ENCODE results near the gene HPN. TPM values are rescaled to one million over a fixed set of nuclear protein-coding genes. Genes with fewer than 3 reads are reported as not detected.

HPN gene
- total RNA-seq, 1 experiment from 2014 or later = 3.0 TPM

DNA sequence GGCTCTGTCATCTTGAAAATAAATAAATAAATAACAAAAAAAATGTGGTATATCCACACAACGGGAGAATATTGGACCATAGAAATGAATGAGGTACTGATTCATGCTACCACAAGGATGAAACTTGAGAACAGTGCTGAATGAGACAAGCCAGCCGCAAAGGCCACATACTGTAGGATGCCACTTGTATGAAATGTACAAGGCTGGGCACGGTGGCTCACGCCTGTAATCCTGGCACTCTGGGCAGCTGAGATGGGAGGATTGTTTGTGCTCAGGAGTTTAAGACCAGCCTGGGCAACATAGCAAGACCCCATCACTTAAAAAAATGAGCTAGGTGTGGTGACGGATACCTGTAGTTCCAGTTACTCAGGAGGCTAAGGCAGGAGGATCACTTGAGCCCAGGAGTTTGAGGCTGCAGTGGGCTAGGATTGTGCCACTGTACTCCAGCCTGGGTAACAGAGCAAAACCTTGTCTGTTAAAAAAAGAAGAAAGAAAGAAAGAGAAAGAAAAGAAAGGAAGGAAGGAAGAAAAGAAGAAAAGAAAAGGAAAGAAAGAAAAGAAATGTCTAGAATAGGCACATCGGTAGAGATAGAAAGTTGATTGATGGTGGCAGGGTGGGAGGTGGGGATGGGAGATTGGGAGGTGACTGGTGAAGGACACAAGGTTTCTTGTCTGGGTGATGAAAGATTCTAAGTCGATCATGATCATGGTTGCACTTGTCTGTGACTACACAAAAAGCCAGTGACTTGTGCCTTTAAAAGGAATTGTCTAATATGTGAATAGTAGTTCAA is 20.3 kb downstream of the HPN start:
- DNase-seq (ENCODE audit: low spot score) = no peak

DNA sequence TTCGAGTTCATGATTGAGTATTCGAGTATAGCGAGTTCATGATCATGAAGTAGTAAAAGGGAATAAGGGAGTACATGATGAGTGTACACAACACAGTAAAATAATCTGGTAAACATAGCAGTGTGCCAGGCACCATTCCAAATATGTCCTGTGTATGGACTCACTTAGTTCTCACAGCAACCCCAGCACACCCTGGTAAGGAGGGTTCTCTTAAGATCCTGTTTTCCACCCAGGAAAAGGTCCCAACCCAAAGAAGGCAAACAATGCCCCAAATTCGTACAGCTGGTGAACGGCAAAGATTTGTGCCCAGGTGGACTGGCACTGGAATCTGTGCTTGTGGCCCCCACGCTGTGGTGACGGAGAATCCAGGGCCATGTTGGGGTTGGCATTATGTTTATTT is 21.4 kb downstream of the HPN start:
- DNase-seq (ENCODE audit: low spot score) = no peak

DNA sequence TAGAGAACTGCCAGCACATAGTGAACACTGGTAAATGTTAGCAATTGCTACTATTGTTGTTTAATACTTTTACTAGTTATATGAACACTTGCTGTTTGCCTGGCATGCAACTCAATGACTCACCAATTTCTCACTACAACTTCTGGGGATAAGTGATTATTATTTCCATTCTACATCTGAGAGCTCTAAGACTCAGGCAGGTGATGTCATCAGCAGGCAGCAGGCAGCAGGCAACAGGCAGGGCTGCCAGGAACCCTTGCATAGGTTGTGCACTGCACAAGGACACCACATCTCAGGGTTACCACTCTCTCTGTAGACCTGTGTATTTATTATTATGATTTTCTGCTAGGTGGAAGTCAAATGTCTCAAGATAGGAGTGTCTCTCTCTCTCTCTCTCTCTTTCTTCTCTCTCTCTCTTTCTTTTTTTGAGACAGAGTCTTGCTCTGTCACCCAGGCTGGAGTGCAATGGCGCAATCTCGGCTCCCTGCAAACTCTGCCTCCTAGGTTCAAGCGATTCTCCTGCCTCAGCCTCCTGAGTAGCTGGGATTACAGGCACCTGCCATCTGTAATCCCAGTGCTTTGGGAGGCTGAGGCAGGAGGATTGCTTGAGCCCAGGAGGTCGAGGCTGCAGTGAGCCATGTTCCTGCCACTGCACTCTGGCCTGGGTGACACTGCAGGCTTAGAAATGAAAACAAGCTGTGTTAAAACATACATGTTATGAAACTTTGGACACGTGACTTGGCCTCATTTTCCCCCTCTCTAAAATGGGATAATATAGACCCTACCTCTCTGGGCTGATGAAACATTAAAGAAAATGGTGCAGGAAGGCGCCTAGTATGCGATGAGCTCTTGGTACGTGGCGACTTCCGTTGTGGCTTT is 22.7 kb downstream of the HPN start:
- no peak for DNase-seq (ENCODE audit: low spot score)

GRCh38 chr19:35065574-35065973 is 24.1 kb downstream of the HPN start:
- DNase-seq (ENCODE audit: low spot score) = no peak

DNA sequence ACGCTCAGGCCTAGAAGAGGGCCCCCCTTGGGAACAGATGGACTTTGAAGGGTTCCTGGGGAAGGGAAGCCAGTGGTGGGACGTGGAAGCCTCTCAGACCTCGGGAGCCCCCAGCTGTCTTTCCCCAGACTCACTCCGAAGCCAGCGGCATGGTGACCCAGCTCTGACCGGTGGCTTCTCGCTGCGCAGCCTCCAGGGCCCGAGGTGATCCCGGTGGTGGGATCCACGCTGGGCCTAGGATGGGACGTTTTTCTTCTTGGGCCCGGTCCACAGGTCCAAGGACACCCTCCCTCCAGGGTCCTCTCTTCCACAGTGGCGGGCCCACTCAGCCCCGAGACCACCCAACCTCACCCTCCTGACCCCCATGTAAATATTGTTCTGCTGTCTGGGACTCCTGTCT is 24.6 kb downstream of the HPN start:
- no peak for DNase-seq (ENCODE audit: low spot score)

DNA sequence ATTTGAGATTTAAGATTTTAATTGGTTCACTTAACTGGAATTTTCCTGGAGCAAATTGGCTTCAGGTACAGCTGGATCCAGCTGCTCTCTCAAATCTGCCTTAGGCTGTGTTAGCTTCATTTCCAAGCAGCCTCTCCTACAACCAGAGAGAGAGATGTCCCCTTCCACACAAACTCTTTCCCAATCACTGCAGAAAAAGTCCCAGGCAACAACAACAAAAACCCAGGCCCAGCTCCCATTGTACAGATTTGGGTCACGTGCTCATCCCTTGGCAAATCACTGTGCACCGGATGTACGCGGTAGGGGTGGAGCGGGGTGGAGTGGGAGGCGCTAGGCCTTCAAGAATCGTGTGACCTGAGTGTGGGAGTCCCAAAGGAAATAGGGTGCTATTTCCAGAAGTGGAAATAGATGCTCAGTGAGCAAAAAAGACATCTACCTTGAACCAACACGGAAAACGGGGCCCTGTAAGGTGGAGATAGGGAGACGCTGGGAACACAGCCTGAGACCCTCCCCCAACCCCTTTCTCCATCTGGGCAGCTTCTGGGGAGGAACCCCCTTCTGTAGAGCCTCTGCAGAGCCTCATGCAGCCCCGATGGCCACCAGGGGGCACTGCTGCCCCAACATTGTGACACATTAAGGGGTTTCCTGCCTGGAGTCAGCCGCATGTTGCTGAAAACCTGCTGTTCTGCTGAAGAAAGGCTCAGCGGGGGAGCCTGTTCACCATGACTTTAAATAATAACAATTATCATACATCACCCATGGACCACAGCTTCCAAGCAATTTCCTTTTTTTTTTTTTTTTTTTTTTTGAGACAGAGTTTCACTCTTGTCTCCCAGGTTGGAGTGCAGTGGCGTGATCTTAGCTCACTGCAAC is 25.4 kb downstream of the HPN start:
- DNase-seq (ENCODE audit: low spot score) = peak; percentile 96

- no peak for DNase-seq (ENCODE audit: low spot score)
Observed at GRCh38 chr19:35068941-35069634, 27.6 kb downstream of the HPN start.

GRCh38 chr19:35069696-35070095 is 28.2 kb downstream of the HPN start:
- no peak for DNase-seq (ENCODE audit: low spot score)

GRCh38 chr19:35070471-35070870 is 28.9 kb downstream of the HPN start:
- no peak for DNase-seq (ENCODE audit: low spot score)

- no peak for DNase-seq (ENCODE audit: low spot score)
Observed at GRCh38 chr19:35073516-35073915, 32.0 kb downstream of the HPN start.

- DNase-seq (ENCODE audit: low spot score) = no peak
Observed at GRCh38 chr19:35073941-35074340, 32.4 kb downstream of the HPN start.

DNA sequence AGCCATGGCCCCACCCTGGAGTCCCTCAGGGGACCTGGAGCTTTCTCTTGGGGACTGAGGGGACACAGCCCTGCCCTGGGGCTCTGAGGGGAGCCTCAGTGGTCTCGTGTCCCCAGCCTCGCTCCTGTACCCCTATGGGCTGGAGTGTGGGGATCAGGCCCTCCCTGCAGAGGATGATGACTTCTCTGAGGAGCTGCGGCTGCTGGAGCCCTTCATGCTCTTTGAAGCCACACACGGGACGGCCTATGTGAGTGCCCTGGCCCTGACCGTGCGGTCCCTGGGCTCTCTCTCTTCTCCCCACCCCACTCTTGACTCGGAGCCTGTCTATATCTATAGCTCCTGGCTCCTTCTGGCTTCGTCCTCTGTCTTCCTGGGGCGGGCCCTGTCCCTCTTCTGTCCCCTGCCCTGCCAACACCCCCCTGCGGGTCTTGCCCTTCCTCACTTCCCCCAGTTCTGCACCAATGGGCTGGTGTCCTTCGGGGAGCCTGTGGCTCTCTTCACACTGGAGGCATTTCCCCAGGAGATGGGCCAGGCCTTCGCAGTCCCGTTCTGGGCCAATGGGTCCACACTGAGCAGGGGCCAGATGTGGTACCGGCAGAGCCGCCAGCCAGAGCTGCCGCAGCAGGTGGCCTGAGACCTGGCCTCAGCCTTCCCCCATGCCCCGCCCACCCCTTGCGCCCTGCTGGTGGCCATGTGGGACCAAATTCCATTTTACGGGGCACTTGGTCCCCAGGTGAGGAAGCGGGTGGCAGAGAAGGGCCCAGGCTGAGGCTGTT is 33.1 kb downstream of the HPN start:
- DNase-seq (ENCODE audit: low spot score) = no peak

DNA sequence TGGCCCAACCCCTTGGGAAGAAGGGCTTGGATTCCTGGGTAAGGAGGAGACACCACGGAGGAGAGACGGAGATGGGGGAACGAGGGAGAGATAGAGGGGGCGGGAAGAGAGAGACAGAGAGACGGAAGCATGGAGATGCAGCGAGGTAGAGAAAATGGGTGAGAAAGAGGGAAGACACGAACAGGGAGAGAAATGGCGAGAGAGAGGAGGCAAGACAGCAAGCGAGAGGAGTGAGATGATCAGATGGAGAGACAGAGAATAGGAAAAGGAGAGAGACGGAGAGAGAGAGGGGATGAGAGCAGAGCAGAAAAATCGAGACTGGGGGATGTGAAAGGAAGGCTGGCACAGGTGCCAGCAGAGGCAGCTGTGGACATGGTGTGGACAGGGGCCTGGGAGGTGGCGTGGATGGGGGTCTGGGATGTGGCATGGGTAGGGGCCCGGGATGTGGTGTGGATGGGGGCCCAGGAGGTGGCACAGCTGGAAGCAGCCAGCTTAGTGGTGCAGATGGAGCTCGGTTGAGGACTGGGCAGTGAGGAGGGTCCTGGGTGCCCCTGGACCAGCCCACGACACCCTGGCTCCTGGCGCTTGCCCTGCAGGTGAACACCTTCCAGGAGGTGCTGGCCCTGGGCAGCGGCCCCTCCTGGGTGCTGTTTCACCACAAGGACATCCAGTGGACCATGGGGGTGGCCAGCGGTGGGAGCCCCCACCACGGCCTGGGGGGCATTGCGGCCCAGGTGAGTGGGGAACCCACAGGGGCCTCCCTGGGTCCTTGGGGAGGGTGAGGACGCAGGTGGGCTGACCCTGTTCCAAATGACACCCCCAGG is 33.9 kb downstream of the HPN start:
- no peak for DNase-seq (ENCODE audit: low spot score)

GRCh38 chr19:35076026-35076370 is 34.5 kb downstream of the HPN start:
- no peak for DNase-seq (ENCODE audit: low spot score)

DNA sequence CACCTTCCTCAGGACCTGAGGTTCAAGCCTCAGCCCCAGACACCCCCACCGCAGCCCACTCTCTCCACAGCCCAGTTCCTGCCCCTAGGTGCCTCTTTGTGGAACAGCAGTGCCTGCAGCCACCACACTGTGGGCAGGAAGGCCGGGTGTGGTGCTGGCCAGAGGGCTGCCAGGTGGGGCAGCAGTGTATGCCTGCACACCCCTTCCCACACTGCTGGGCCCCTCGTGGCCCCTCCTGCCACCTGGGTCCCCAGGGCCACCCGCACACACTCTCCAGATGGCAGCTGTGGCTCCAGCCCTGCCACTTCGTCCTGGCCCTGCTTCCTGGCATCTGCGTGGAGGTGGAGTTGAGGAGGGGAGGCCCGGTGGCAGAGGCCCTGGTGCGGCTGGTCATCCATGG is 35.1 kb downstream of the HPN start:
- DNase-seq (ENCODE audit: low spot score) = no peak

- DNase-seq (ENCODE audit: low spot score) = no peak
Observed at GRCh38 chr19:35077411-35078223, 36.1 kb downstream of the HPN start.

DNA sequence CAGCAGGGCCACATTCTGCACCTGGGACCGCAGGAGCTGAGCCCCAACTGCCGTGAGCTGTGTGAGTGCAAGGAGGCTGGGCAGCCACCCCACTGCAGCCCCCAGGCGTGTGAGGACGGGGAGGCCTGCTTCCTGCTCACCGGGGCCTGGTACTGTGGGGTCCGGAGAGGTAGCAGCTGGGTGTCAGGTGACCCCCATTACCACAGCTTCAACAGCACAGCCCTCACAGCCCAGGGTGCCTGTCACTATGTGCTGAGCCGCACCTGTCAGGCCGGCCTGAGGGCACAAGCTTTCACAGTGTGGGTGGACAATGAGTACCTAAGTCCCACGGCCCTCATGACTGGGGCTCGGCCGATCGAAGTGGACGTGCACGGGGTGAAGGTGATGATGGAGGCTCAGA is 38.3 kb downstream of the HPN start:
- DNase-seq (ENCODE audit: low spot score) = no peak

DNA sequence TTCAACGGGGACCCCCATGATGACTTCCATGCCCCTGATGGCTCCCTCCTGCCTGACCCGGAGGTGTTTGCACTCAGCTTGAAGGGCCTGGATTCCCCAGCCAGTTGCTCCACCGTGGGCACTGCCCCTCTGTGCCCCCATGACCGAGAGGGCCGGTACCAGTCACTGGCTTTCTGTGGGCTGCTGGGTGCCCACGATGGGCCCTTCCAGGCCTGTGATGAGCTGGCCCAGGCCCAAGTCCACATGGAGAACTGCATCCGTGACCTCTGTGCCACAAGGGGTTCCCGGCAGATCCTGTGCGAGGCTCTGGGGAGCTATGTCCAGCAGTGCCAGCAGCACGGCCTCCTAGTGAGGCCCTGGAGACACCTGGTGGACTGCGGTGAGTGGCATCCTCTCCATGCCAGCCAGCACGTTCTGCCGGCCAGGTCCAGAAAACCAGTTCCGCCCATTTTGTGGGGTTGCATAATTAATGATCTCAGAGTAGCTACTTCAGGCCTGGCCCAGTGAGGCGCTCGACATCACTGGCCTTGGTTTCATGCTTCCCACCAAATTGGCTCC is 39.2 kb downstream of the HPN start:
- peak; percentile 22 for DNase-seq (ENCODE audit: low spot score)

DNA sequence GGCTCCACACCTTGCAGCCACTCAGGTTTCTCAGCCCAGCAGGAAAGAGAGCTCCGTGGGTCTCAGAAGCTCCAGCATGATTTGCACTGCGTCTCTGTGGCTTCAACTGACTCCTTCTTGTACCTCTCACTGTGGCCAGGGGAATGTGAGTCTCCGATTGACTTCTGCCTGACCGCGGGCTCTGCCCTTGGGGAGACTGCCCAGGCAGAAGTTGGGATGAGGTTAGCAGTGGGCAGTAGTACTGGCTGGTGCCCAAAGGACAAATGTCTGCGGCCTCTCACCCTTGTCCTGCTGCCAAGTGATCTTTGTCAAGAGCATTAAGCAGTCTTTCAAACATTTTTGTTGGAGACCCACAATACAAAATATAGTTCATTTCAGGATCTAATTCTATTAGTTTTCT is 39.7 kb downstream of the HPN start:
- DNase-seq (ENCODE audit: low spot score) = no peak

All from HT-29 (cell line).